Stimulated activated effector memory CD8-positive, alpha-beta T cell treated with anti-CD3 and anti-CD28 coated beads, Interleukin-12 subunit alpha, Interleukin-12 subunit beta, amount 100 ng/mL, for 72 hours (primary cell): ENCODE data around the gene NHLRC2.

Source experiments
- ATAC-seq: fragments of 150-1000 bp; cut with Tn5 transposase; 2 replicates; pipeline ENCODE4 v1.10.0; 2021
- DNase-seq, 2 donors: peaks; one replicate each; pipeline ENCODE4 v3.0.0; 2021 to 2022; ENCODE audit warnings: low spot score in 2 of 2
- H3K27ac Mint-ChIP-seq: one replicate; pipeline ENCODE4 v1.8.0; 2022; ENCODE audit warnings: mild to moderate bottlenecking, mixed read lengths
- H3K36me3 Mint-ChIP-seq: one replicate; pipeline ENCODE4 v1.8.0; 2022; ENCODE audit warnings: mild to moderate bottlenecking, mixed read lengths
- H3K4me1 Mint-ChIP-seq: one replicate; pipeline ENCODE4 v1.8.0; 2022; ENCODE audit warnings: mixed read lengths
- H3K4me3 Mint-ChIP-seq: one replicate; pipeline ENCODE4 v1.8.0; 2022; ENCODE audit warnings: mild to moderate bottlenecking, mixed read lengths
- H3K9me3 Mint-ChIP-seq: one replicate; pipeline ENCODE4 v1.8.0; 2022; ENCODE audit warnings: mixed read lengths

NHLRC2 gene

DNA sequence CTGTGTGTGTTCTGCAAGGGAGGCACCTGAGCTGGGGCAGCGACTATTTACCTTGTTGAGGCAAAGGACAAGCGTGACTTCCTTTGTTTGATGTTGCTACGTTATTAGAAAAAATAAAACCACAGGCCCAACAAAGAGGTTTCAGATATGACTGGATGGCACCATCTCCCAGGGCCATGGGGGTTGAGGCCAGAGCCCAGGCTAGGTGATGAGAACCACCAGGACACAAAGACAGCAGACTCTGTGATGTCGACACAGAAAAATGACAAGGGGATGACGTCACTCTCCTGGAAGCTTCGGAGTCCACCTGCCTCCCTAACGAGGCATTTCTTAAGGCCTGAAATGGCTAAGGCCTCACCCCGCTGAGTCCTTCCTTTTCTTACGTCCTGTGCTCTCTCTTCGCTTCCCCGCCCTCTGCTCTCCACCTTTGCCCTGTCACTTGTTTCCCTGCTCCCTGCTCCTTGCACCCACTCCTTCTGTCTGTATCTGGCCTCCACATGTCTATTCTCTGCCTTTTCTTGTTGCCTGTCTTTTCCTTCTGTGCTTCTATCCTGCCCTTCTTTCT is 106.2 kb downstream of the NHLRC2 start:
- no peaks in the 10 kb centered on the region for H3K9me3 Mint-ChIP-seq
- DNase-seq (peak in 1 of 2 donors; percentile 65), ATAC-seq (peak; percentile 69)
- peaks cover 41% of the 10 kb centered on the region for H3K4me1 Mint-ChIP-seq
- peaks cover 5% of the 10 kb centered on the region for H3K36me3 Mint-ChIP-seq
- peak overlapping the region; percentile 52 for H3K4me3 Mint-ChIP-seq
- H3K27ac Mint-ChIP-seq: peak overlapping the region; percentile 77

DNA sequence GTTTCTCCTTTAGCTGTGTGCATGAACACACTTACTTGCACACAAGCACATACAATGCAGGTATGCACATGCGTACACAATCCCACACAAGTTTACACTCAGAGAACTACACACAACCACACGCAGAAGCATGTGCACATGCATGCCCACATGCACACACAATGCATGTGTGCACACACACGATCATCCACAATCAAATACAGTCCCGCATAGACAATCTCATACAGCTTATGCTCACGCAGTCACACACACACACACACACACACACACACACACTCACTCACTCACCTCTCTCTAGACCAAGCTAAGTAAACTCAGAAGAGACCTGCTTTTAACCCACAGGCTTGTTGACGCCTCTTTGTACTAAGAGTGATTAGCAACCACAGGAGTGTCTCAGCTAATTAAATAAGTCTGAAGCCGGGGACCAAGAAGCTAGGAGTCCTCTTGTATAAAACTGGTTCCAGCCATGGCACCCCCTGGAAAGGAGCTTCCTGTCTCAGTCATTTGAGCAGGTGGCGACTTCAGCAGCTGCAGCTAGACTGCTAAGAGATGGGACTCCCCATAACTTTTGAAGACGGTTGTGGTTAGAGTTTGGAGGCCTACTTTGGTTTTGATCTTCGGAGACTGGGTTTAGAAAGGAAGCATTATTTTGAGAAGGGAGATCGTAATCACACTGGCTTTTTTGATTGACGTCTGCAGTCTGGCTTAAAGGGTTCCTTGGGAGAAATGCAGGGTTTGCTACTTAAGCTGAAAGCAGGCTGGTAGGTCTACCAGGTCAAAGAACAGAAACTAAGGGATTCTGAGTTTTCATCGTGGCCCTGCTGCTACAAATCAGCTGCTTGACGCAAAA is 106.9 kb downstream of the NHLRC2 start:
- Mint-ChIP-seq H3K4me1 (peaks cover 41% of the 10 kb centered on the region), H3K4me3 (peak overlapping the region; percentile 52), H3K36me3 (peaks cover 5% of the 10 kb centered on the region), H3K9me3 (no peaks in the 10 kb centered on the region), H3K27ac (peak overlapping the region; percentile 77)
- peak in 1 of 2 donors; percentile 76 for DNase-seq
- ATAC-seq: peak; percentile 86

- no peak overlapping the region for H3K27ac Mint-ChIP-seq
- ATAC-seq: no peak
- H3K9me3 Mint-ChIP-seq: no peaks in the 10 kb centered on the region
Observed at GRCh38 chr10:113965077-113965476, 110.6 kb downstream of the NHLRC2 start.

GRCh38 chr10:113965683-113966082 is 111.2 kb downstream of the NHLRC2 start:
- Mint-ChIP-seq H3K4me3 (no peak overlapping the region), H3K36me3 (peaks cover under 1% of the 10 kb centered on the region), H3K4me1 (peaks cover 16% of the 10 kb centered on the region), H3K9me3 (no peaks in the 10 kb centered on the region), H3K27ac (no peak overlapping the region)
- ATAC-seq: no peak
- DNase-seq: no peak

More at GRCh38 chr10:113965077-113965476, 110.6 kb downstream of the NHLRC2 start:
- H3K4me3 Mint-ChIP-seq: no peak overlapping the region
- peaks cover 22% of the 10 kb centered on the region for H3K4me1 Mint-ChIP-seq
- H3K36me3 Mint-ChIP-seq: peaks cover 5% of the 10 kb centered on the region
- DNase-seq: no peak
